Stomach (tissue), 4 donors: ENCODE results near the gene TMPRSS11E.

ENCODE experiments used
- CTCF ChIP-seq, 7 experiments: fragments of 450-650 bp in 4 of 7; fragments of 200-600 bp in 3 of 7; sonication (generic) in 3 of 7; IDR thresholded peaks; one replicate each; pipeline ENCODE4 v1.5.1; 2016 to 2019; ENCODE audit warnings: antibody characterized with exemption in 7 of 7, control low read depth in 2 of 7, mild to moderate bottlenecking in 1 of 7
- EP300 ChIP-seq: sonication (generic); formaldehyde crosslinking; IDR thresholded peaks from one replicate; pipeline ENCODE4 v1.6.1; 2017; ENCODE audit warnings: antibody characterized with exemption
- POLR2AphosphoS5 ChIP-seq, 3 donors: sonication (generic); formaldehyde crosslinking; IDR thresholded peaks; one replicate each; pipeline ENCODE4 v1.6.1; 2016; ENCODE audit warnings: antibody characterized with exemption in 3 of 3

- no peak for TF ChIP-seq CTCF (IDR thresholded peaks at IDR 0.05)
- no peak for TF ChIP-seq EP300
- TF ChIP-seq POLR2AphosphoS5 (IDR thresholded peaks at IDR 0.05) = no peak
Measured at GRCh38 chr4:68433582-68433981, 13.7 kb upstream of the TMPRSS11E start.
